Measurements from ENCODE around the gene ITSN1. TPM values are rescaled to one million over a fixed set of nuclear protein-coding genes. Genes with fewer than 3 reads are reported as not detected.
A peak's percentile ranks its signal among the peaks of the same experiment; 100 is the strongest.

Gene ITSN1
- total RNA-seq, 2 donors from 2014 or later = 15.0 to 47.5 TPM

DNA sequence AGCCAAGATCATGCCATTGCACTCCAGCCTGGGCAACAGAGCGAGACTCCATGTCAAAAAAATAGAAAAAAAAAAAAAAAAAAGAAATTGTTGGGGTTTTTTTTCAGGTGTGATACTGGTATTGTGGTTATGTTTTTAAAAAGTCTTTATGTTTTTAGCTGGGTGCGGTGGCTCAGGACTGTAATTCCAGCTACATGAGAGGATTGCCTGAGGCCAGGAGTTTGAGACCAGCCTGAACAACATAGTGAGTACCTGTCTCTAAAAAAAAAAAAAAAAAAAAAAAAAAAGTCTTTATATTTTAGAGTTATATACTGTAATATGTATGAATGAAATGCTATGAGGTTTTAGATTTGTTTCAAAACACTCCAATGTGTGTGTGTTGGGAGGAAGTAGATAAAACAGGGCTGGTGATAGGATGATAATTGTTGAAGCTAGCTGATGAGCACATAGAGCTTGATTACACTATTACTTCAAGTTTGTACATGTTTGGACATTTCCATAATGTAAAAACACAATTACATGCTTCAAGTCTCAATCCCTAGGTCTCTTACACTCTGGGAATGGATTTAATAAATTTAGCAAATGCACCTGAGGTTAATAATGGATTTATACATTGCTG, 303.5 kb downstream of the ITSN1 start:
- no peak overlapping the region for H3K27ac ChIP-seq
- DNase-seq = no peak

DNA sequence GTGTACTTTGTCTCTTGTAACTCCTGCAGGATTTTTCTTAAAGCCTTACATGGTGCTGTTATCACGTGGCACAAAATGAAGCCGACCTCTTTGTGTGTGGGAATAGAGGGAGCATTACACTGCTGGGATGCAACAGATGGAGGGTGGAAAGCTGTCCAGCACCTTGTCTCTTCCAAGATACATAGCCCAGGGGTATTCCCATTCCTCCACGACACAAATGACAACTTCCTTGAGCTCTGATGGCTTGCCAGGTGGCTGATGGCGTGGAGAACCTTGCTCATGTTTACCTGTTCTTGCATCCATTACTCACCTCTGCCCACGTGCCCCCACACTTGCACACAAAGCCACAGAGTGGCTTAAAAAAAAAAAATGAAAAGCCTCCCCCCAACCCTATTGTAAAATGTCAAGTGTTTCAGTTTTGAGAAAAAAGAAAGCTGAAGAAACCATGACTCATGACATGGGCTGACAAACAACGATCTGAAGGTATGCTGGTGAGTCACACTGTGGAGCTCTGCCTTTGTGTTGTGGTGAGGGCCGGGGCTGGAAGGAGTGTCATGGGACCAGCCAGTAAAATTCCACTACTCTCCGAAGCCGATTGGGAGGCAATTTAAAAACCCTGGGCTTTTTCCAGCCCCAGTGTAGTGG, 305.3 kb downstream of the ITSN1 start:
- ATAC-seq = peak; percentile 95
- DNase-seq = peak; percentile 71 to 90 (median 80)
- H3K36me3 ChIP-seq (replicated peaks in 1 of 2; ENCODE audit: insufficient read depth in 1 of 2, low read depth in 2 of 2) = no peaks in the 10 kb centered on the region
- H3K4me3 ChIP-seq = no peak overlapping the region
- H3K9me3 ChIP-seq = no peaks in the 10 kb centered on the region
- 16 to 17% methylated on average over 9 of the region's 9 CpGs for WGBS, 2 donors
- TF ChIP-seq, protein P1, sequence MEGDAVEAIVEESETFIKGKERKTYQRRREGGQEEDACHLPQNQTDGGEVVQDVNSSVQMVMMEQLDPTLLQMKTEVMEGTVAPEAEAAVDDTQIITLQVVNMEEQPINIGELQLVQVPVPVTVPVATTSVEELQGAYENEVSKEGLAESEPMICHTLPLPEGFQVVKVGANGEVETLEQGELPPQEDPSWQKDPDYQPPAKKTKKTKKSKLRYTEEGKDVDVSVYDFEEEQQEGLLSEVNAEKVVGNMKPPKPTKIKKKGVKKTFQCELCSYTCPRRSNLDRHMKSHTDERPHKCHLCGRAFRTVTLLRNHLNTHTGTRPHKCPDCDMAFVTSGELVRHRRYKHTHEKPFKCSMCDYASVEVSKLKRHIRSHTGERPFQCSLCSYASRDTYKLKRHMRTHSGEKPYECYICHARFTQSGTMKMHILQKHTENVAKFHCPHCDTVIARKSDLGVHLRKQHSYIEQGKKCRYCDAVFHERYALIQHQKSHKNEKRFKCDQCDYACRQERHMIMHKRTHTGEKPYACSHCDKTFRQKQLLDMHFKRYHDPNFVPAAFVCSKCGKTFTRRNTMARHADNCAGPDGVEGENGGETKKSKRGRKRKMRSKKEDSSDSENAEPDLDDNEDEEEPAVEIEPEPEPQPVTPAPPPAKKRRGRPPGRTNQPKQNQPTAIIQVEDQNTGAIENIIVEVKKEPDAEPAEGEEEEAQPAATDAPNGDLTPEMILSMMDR (IDR thresholded peaks at IDR 0.05) = peak in 1 of 7 experiments; percentile 0
- TF ChIP-seq POLR2A (IDR thresholded peaks at IDR 0.05) = peak in 1 of 3 donors; percentile 11
- H3K27me3 ChIP-seq = no peaks in the 10 kb centered on the region
- H3K27ac ChIP-seq = peak overlapping the region; percentile 67 to 80 (median 74)
- H3K4me1 ChIP-seq = peaks cover 15% of the 10 kb centered on the region
- intact Hi-C loops (cut with DNase I) = no loop called here

More for the DNA sequence above, 303.5 kb downstream of the ITSN1 start:
- H3K4me1 ChIP-seq = peaks cover 15% of the 10 kb centered on the region
- intact Hi-C loops (cut with DNase I) = no loop called here
- WGBS, 2 donors = 80 to 92% methylated on average over 2 of the region's 2 CpGs
- no peak for ATAC-seq
- TF ChIP-seq POLR2A (IDR thresholded peaks at IDR 0.05) = no peak
- TF ChIP-seq, protein P1 (IDR thresholded peaks at IDR 0.05) = no peak
- H3K4me3 ChIP-seq = no peak overlapping the region
- no peaks in the 10 kb centered on the region for H3K9me3 ChIP-seq
- H3K36me3 ChIP-seq (replicated peaks in 1 of 2; ENCODE audit: insufficient read depth in 1 of 2, low read depth in 2 of 2) = no peaks in the 10 kb centered on the region
- no peaks in the 10 kb centered on the region for H3K27me3 ChIP-seq

DNA sequence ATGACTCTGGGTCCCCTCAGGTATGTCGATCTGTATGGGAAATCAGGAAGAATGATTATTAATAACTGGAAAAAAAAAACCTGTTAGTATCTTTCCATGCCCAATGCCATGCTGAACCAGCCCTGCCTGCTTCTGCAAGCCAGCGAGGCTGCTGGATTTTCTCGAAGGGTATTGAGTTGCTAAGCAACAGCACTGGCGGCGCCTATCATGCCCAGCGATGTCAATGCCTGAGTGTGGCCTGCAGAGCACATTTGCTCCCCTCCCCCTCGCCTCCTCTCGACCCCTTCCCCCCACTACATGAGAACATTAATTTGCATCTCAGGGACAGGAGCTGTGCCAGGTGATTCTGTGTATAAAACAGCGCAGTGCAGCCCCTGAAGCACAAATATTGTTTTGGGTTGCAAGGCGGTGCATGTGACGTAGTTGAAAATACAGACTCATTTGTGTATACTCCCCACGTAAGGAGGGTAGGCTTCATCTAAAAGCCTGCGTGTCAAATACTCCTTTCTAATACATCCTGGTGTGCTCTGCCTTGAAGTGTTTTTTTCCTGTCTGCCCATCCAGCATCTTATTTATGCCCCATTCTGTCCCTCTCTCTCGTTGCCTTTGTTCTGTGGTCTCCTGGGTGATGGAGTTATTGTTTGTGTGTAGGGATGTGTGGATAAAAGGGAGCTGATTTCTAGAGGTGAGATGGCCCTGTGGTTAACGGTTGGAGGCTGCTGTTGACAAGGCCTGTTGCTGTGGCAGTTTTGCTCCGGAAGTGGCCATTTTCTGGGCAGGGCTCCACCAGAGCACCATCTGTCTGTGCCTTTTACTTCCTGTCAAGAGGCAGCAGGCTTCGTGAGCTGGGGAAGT, 306.0 kb downstream of the ITSN1 start:
- Histone ChIP-seq H3K36me3 (replicated peaks in 1 of 2; ENCODE audit: insufficient read depth in 1 of 2, low read depth in 2 of 2) (no peaks in the 10 kb centered on the region), H3K4me1 (peaks cover 15% of the 10 kb centered on the region), H3K9me3 (no peaks in the 10 kb centered on the region), H3K4me3 (no peak overlapping the region), H3K27me3 (no peaks in the 10 kb centered on the region), H3K27ac (peak overlapping the region; percentile 67 to 80 (median 74))
- WGBS, 2 donors = 41 to 46% methylated on average over 17 of the region's 17 CpGs
- intact Hi-C loops (cut with DNase I) = no loop called here
- no peak for TF ChIP-seq POLR2A (IDR thresholded peaks at IDR 0.05)
- TF ChIP-seq, protein P1 (IDR thresholded peaks at IDR 0.05) = peak in 1 of 7 experiments; percentile 0
- DNase-seq (peak; percentile 56 to 85 (median 70)), ATAC-seq (peak; percentile 69)

DNA sequence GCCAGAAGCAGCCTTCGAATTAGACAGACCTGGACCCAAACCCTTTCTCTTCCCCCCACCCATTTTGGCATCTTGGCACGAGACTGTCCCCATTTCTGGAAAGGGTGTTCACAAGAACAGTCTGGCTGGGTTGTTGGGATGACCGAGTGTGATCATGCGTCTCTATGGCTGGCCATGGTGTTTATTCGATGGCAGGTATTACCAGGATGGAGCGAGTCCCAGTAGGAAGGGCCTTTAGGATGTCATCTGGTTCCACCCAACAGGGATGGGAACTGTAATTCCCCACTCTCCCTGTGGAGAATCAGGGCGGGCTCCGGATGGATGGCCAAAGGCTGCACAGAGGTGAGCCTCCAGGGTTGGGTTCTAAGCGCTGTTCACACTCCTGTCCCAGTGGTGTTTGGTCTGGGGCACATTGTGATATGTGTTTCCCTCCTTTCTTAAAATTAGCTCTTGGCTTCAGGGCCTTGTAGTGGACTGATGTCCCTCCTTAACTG, 306.7 kb downstream of the ITSN1 start:
- TF ChIP-seq, protein P1 (IDR thresholded peaks at IDR 0.05) = no peak
- TF ChIP-seq POLR2A (IDR thresholded peaks at IDR 0.05) = no peak
- ATAC-seq (no peak), DNase-seq (no peak)
- Histone ChIP-seq H3K9me3 (no peaks in the 10 kb centered on the region), H3K36me3 (replicated peaks in 1 of 2; ENCODE audit: insufficient read depth in 1 of 2, low read depth in 2 of 2) (no peaks in the 10 kb centered on the region), H3K4me1 (peaks cover 15% of the 10 kb centered on the region), H3K27me3 (no peaks in the 10 kb centered on the region), H3K27ac (peak overlapping the region in 3 of 4 donors; percentile 67 to 75 (median 73)), H3K4me3 (no peak overlapping the region)
- 81 to 82% methylated on average over 9 of the region's 9 CpGs for WGBS, 2 donors
- intact Hi-C loops (cut with DNase I) = no loop called here

Other genes starting within 250 kb of the ITSN1 start
- 10 to 100 TPM; 30.4 to 32.3 TPM for gene IFNGR2, start 239.1 kb upstream of the ITSN1 start, total RNA-seq
- gene TMEM50B, start 162.5 kb upstream of the ITSN1 start, total RNA-seq = 10 to 100 TPM; 49.8 to 50.4 TPM
- gene DNAJC28, start 150.8 kb upstream of the ITSN1 start, total RNA-seq = 1 to 10 TPM; 1.3 to 2.3 TPM
- gene GART, start 100.4 kb upstream of the ITSN1 start, total RNA-seq = 10 to 100 TPM; 36.3 to 62.0 TPM
- gene SON, start 99.5 kb upstream of the ITSN1 start, total RNA-seq = 100 to 1,000 TPM; 118 to 235 TPM
- gene DONSON, start 53.8 kb upstream of the ITSN1 start, total RNA-seq = 1 to 10 TPM; 5.6 to 6.5 TPM
- gene CRYZL1, start 760 bp upstream of the ITSN1 start, total RNA-seq = 10 to 100 TPM; 22.3 to 31.6 TPM

All from body of pancreas (tissue), 4 donors.